B cell (primary cell): ENCODE measurements around the gene B3GALNT1.

ENCODE experiments used
- EZH2 ChIP-seq: IDR thresholded peaks from 2 replicates; pipeline ENCODE4 v1.6.1; 2012; ENCODE audit warnings: borderline replicate concordance, low read depth, mild to moderate bottlenecking, moderate library complexity, low read length; ENCODE audit not compliant: insufficient read depth, poor library complexity, severe bottlenecking
- TF ChIP-seq, protein P1 (sequence below): fragments of 200-600 bp; IDR thresholded peaks from one replicate; pipeline ENCODE4 v1.8.0; 2022; ENCODE audit warnings: antibody characterized with exemption, mild to moderate bottlenecking

DNA sequence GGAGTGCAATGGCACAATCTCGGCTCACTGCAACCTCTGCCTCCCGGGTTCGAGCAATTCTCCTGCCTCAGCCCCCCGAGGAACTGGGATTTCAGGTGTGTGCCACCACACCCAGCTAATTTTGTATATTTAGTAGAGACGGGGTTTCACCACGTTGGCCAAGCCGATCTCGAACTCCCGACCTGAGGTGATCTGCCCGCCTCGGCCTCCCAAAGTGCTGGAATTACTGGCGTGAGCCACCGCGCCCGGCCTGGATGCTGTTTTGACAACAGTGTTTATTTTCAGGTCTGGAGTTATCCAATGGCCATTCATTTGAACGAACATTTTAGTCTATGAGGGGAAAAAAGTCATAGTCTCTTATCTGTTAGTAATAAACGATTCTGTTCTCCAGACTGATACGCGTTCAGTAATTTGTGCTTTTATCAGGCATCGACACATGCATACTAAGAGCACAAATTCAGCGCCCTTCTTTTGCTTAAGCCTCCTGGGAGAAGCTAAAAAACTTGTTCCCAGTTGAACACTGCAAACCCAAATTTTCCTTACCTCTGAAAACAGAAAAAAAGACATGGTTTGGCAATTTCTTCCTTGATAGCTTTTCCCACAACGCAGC lies 1.3 kb downstream of the B3GALNT1 start:
- TF ChIP-seq, protein P1, sequence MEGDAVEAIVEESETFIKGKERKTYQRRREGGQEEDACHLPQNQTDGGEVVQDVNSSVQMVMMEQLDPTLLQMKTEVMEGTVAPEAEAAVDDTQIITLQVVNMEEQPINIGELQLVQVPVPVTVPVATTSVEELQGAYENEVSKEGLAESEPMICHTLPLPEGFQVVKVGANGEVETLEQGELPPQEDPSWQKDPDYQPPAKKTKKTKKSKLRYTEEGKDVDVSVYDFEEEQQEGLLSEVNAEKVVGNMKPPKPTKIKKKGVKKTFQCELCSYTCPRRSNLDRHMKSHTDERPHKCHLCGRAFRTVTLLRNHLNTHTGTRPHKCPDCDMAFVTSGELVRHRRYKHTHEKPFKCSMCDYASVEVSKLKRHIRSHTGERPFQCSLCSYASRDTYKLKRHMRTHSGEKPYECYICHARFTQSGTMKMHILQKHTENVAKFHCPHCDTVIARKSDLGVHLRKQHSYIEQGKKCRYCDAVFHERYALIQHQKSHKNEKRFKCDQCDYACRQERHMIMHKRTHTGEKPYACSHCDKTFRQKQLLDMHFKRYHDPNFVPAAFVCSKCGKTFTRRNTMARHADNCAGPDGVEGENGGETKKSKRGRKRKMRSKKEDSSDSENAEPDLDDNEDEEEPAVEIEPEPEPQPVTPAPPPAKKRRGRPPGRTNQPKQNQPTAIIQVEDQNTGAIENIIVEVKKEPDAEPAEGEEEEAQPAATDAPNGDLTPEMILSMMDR: no peak
- TF ChIP-seq EZH2: no peak
